Epithelial cell of umbilical artery (primary cell): ENCODE data around the gene ABCC2. TPM values are rescaled to one million over a fixed set of nuclear protein-coding genes. Genes with fewer than 3 reads are reported as not detected.

Source experiments
- total RNA-seq: library from RNA; depleted of rRNA; stranded (reverse); fragments of >200 nt; gene quantifications from 2 replicates; pipeline ENCODE4 v1.2.3, GENCODE V29; 2014

Gene ABCC2
- total RNA-seq = 0.61 and 0.65 TPM in 2 replicates

GRCh38 chr10:99782447-99783286 lies at the start of gene ABCC2:
Gene ABCC2 (plus strand): TSS chr10:99782640. CDS start chr10:99782845, 205 bp downstream.

Other genes starting within 250 kb of the ABCC2 start
- 4.4 and 5.2 TPM in 2 replicates for gene NKX2-3, start 249.7 kb upstream of the ABCC2 start, total RNA-seq
- gene SLC25A28, start 162.2 kb upstream of the ABCC2 start, total RNA-seq = 12.3 and 30.7 TPM in 2 replicates
- gene ENTPD7, start 123.1 kb upstream of the ABCC2 start, total RNA-seq = 18.2 and 18.7 TPM in 2 replicates
- 37.7 and 54.6 TPM in 2 replicates for gene COX15, start 50.5 kb upstream of the ABCC2 start, total RNA-seq
- 35.1 and 54.3 TPM in 2 replicates for gene CUTC, start 50.4 kb upstream of the ABCC2 start, total RNA-seq
- gene DNMBP, start 227.3 kb downstream of the ABCC2 start, total RNA-seq = 29.2 and 35.3 TPM in 2 replicates